Stimulated activated CD8-positive, alpha-beta memory T cell treated with anti-CD3 and anti-CD28 coated beads, Interleukin-12 subunit alpha, Interleukin-12 subunit beta, amount 100 ng/mL, for 4 hours (primary cell): ENCODE data around the gene CEP162.
"Not testable (repeated sequence)": the region's sequence is repeated elsewhere in the genome, so short reads cannot be mapped to it uniquely, and the experiment has no call there.

Experiments used
- DNase-seq: peaks from one replicate; pipeline ENCODE4 v3.0.0-alpha.2; 2020; ENCODE audit warnings: low read depth

CEP162 gene

GRCh38 chr6:84242265-84242664, 14.8 kb upstream of the CEP162 start:
- no peak for DNase-seq

- no peak for DNase-seq
These were observed 728 bp upstream of the CEP162 start for GRCh38 chr6:84228198-84228543.

GRCh38 chr6:84227044-84227433, 404 bp downstream of the CEP162 start:
- DNase-seq: no peak

- no peak for DNase-seq
These were observed 3.2 kb downstream of the CEP162 start for GRCh38 chr6:84224251-84224650.

GRCh38 chr6:84223608-84224007, 3.8 kb downstream of the CEP162 start:
- DNase-seq: not testable (repeated sequence)

GRCh38 chr6:84222426-84222825, 5.0 kb downstream of the CEP162 start:
- no peak for DNase-seq

- DNase-seq: no peak
These were observed 6.5 kb downstream of the CEP162 start for GRCh38 chr6:84220809-84221409.

- no peak for DNase-seq
These were observed 9.4 kb downstream of the CEP162 start for GRCh38 chr6:84218091-84218490.

- DNase-seq: no peak
These were observed 14.2 kb downstream of the CEP162 start for GRCh38 chr6:84213217-84213616.

- no peak for DNase-seq
These were observed 23.4 kb downstream of the CEP162 start for GRCh38 chr6:84204011-84204410.

GRCh38 chr6:84199987-84200386, 27.5 kb downstream of the CEP162 start:
- DNase-seq: not testable (repeated sequence)

GRCh38 chr6:84197708-84198107, 29.7 kb downstream of the CEP162 start:
- no peak for DNase-seq

GRCh38 chr6:84193114-84193708, 34.2 kb downstream of the CEP162 start:
- DNase-seq: no peak

- DNase-seq: no peak
These were observed 35.6 kb downstream of the CEP162 start for GRCh38 chr6:84191802-84192201.

GRCh38 chr6:84189356-84189755, 38.1 kb downstream of the CEP162 start:
- DNase-seq: not testable (repeated sequence)

- DNase-seq: no peak
These were observed 44.0 kb downstream of the CEP162 start for GRCh38 chr6:84183430-84183829.

- no peak for DNase-seq
These were observed 45.4 kb downstream of the CEP162 start for GRCh38 chr6:84182001-84182400.

GRCh38 chr6:84177241-84177640, 50.2 kb downstream of the CEP162 start:
- no peak for DNase-seq

- no peak for DNase-seq
These were observed 54.9 kb downstream of the CEP162 start for GRCh38 chr6:84172574-84172973.

- no peak for DNase-seq
These were observed 55.4 kb downstream of the CEP162 start for GRCh38 chr6:84172080-84172479.

GRCh38 chr6:84167457-84167856, 60.0 kb downstream of the CEP162 start:
- no peak for DNase-seq

- no peak for DNase-seq
These were observed 61.0 kb downstream of the CEP162 start for GRCh38 chr6:84166395-84166794.

GRCh38 chr6:84164328-84164727, 63.1 kb downstream of the CEP162 start:
- not testable (repeated sequence) for DNase-seq

- no peak for DNase-seq
These were observed 66.3 kb downstream of the CEP162 start for GRCh38 chr6:84161190-84161589.
